ENCODE measurements around the gene PTOV1. TPM values are rescaled to one million over a fixed set of nuclear protein-coding genes. Genes with fewer than 3 reads are reported as not detected.

The PTOV1 gene
- total RNA-seq, 6 donors from 2014 or later: 60.2 to 136 (median 106) TPM

- WGBS, 2 donors: 88 to 94% methylated on average over 11 to 12 of the region's 12 CpGs
- H3K27me3 ChIP-seq: no peaks in the 10 kb centered on the region
- no peak overlapping the region for H3K4me3 ChIP-seq
- no peaks in the 10 kb centered on the region for H3K9me3 ChIP-seq
- TF ChIP-seq, protein P1, sequence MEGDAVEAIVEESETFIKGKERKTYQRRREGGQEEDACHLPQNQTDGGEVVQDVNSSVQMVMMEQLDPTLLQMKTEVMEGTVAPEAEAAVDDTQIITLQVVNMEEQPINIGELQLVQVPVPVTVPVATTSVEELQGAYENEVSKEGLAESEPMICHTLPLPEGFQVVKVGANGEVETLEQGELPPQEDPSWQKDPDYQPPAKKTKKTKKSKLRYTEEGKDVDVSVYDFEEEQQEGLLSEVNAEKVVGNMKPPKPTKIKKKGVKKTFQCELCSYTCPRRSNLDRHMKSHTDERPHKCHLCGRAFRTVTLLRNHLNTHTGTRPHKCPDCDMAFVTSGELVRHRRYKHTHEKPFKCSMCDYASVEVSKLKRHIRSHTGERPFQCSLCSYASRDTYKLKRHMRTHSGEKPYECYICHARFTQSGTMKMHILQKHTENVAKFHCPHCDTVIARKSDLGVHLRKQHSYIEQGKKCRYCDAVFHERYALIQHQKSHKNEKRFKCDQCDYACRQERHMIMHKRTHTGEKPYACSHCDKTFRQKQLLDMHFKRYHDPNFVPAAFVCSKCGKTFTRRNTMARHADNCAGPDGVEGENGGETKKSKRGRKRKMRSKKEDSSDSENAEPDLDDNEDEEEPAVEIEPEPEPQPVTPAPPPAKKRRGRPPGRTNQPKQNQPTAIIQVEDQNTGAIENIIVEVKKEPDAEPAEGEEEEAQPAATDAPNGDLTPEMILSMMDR (IDR thresholded peaks at IDR 0.05): no peak
- TF ChIP-seq POLR2A (IDR thresholded peaks at IDR 0.05) (no peak), EP300 (IDR thresholded peaks at IDR 0.05) (no peak), POLR2AphosphoS5 (IDR thresholded peaks at IDR 0.05) (no peak)
- H3K36me3 ChIP-seq: peaks cover 5 to 41% (median 26%) of the 10 kb centered on the region in 4 donors
- H3K4me1 ChIP-seq: peaks cover 8 to 20% (median 15%) of the 10 kb centered on the region in 4 donors
- no peak overlapping the region for H3K27ac ChIP-seq
- ATAC-seq (ENCODE audit: low FRiP score in 2 of 2) (no peak), DNase-seq (no peak)
These were observed 27.5 kb upstream of the PTOV1 start for GRCh38 chr19:49823472-49823871.

GRCh38 chr19:49824662-49825061, 26.3 kb upstream of the PTOV1 start:
- Histone ChIP-seq H3K4me1 (peaks cover 0 to 8% (median 4%) of the 10 kb centered on the region in 4 donors), H3K9me3 (no peaks in the 10 kb centered on the region), H3K27ac (no peak overlapping the region), H3K4me3 (no peak overlapping the region), H3K36me3 (peaks cover 5 to 53% (median 31%) of the 10 kb centered on the region in 4 donors), H3K27me3 (no peaks in the 10 kb centered on the region)
- TF ChIP-seq, protein P1 (IDR thresholded peaks at IDR 0.05): no peak
- TF ChIP-seq POLR2A (IDR thresholded peaks at IDR 0.05) (no peak), EP300 (IDR thresholded peaks at IDR 0.05) (no peak), POLR2AphosphoS5 (IDR thresholded peaks at IDR 0.05) (no peak)
- ATAC-seq (ENCODE audit: low FRiP score in 2 of 2) (no peak), DNase-seq (no peak)
- whole genome bisulfite sequencing, 2 donors: 81 to 91% methylated on average over 6 of the region's 6 CpGs

DNA sequence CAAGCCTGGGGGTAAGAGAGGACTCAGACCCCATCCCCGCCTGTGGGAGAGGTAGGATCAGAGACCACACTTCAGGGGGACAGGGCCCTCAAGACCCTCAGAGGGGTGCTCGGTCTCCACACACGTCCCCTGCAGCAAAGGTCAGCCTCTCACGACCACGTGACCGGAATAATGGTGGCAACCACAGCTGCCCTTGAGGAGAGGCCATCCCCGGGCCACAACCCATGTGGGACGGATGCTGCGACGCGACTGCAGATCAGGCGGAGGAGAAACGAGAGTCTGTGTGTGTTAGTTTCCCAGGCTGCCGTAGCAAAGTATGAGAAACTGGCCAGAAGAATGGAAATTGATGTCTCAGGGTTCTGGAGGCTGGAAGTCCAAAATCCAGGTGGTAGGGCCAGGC, 23.9 kb upstream of the PTOV1 start:
- H3K36me3 ChIP-seq: peaks cover 12 to 72% (median 50%) of the 10 kb centered on the region in 4 donors
- no peak for ATAC-seq (ENCODE audit: low FRiP score in 2 of 2)
- 94 to 99% methylated on average over 8 to 14 of the region's 14 CpGs for WGBS, 2 donors

GRCh38 chr19:49829200-49829599, 21.8 kb upstream of the PTOV1 start:
- DNase-seq: no peak
- H3K27ac ChIP-seq: no peak overlapping the region
- H3K4me3 ChIP-seq: no peak overlapping the region
- H3K36me3 ChIP-seq: peaks cover 14 to 80% (median 60%) of the 10 kb centered on the region in 4 donors
- ATAC-seq (ENCODE audit: low FRiP score in 2 of 2): no peak
- no peak for TF ChIP-seq POLR2A (IDR thresholded peaks at IDR 0.05)
- TF ChIP-seq EP300 (IDR thresholded peaks at IDR 0.05): no peak
- TF ChIP-seq, protein P1 (IDR thresholded peaks at IDR 0.05): no peak
- TF ChIP-seq POLR2AphosphoS5 (IDR thresholded peaks at IDR 0.05): no peak
- WGBS, 2 donors: 92 to 96% methylated on average over 6 to 8 of the region's 8 CpGs
- no peaks in the 10 kb centered on the region for H3K9me3 ChIP-seq
- no peaks in the 10 kb centered on the region for H3K27me3 ChIP-seq
- peaks cover 0 to 4% (median 0%) of the 10 kb centered on the region in 4 donors for H3K4me1 ChIP-seq

More for the DNA sequence above, 23.9 kb upstream of the PTOV1 start:
- Histone ChIP-seq H3K9me3 (no peaks in the 10 kb centered on the region), H3K27ac (no peak overlapping the region), H3K4me3 (no peak overlapping the region), H3K27me3 (no peaks in the 10 kb centered on the region), H3K4me1 (peaks cover 0 to 3% (median 0%) of the 10 kb centered on the region in 4 donors)
- DNase-seq: no peak
- TF ChIP-seq, protein P1 (IDR thresholded peaks at IDR 0.05): no peak
- TF ChIP-seq POLR2AphosphoS5 (IDR thresholded peaks at IDR 0.05) (no peak), POLR2A (IDR thresholded peaks at IDR 0.05) (no peak), EP300 (IDR thresholded peaks at IDR 0.05) (no peak)

- no peak for DNase-seq
- Histone ChIP-seq H3K27me3 (no peaks in the 10 kb centered on the region), H3K27ac (no peak overlapping the region), H3K36me3 (peaks cover 14 to 80% (median 64%) of the 10 kb centered on the region in 4 donors), H3K4me3 (no peak overlapping the region), H3K9me3 (no peaks in the 10 kb centered on the region), H3K4me1 (peaks cover 0 to 4% (median 0%) of the 10 kb centered on the region in 4 donors)
- 97 to 98% methylated on average over 16 to 18 of the region's 18 CpGs for WGBS, 2 donors
- TF ChIP-seq POLR2AphosphoS5 (IDR thresholded peaks at IDR 0.05) (no peak), EP300 (IDR thresholded peaks at IDR 0.05) (no peak), POLR2A (IDR thresholded peaks at IDR 0.05) (no peak)
- TF ChIP-seq, protein P1 (IDR thresholded peaks at IDR 0.05): no peak
- ATAC-seq (ENCODE audit: low FRiP score in 2 of 2): no peak
These were observed 21.2 kb upstream of the PTOV1 start for GRCh38 chr19:49829721-49830120.
